HCT116 (cell line): ENCODE data around the gene MAP3K5.

ENCODE experiments used
- ATF3 ChIP-seq: IDR thresholded peaks from 2 replicates; pipeline ENCODE4 v1.6.1; 2012
- CEBPB ChIP-seq: IDR thresholded peaks from 2 replicates; pipeline ENCODE4 v1.6.1; 2012; ENCODE audit warnings: low read depth
- CTCF ChIP-seq, 3 experiments: fragments of 200-600 bp in 1 of 3; sonication (generic) in 1 of 3; IDR thresholded peaks in 2 of 3; conservative IDR thresholded peaks in 1 of 3; 2 replicates each; pipeline ENCODE4 v1.5.1; 2012 to 2017; ENCODE audit warnings: low read depth in 2 of 3, low read length in 2 of 3, antibody characterized with exemption in 1 of 3, borderline replicate concordance in 1 of 3, control low read depth in 1 of 3, mild to moderate bottlenecking in 1 of 3, mixed read lengths in 1 of 3, mixed run types in 1 of 3, moderate library complexity in 1 of 3; ENCODE audit not compliant: insufficient read depth in 1 of 3
- EZH2 ChIP-seq: fragments of 200-600 bp; sonication (generic); IDR thresholded peaks from 2 replicates; pipeline ENCODE4 v1.6.1; 2017; ENCODE audit warnings: antibody characterized with exemption, mixed run types
- EZH2phosphoT487 ChIP-seq: fragments of 200-600 bp; IDR thresholded peaks from 2 replicates; pipeline ENCODE4 v1.6.1; 2018; ENCODE audit warnings: antibody characterized with exemption, borderline replicate concordance
- FOSL1 ChIP-seq: IDR thresholded peaks from 2 replicates; pipeline ENCODE4 v1.6.1; 2012; ENCODE audit warnings: low read depth
- POLR2A ChIP-seq: IDR thresholded peaks from 2 replicates; pipeline ENCODE4 v1.7.0; 2011; ENCODE audit warnings: borderline replicate concordance; ENCODE audit not compliant: insufficient read depth, insufficient read length; ENCODE audit errors: extremely low read depth
- RAD21 ChIP-seq: IDR thresholded peaks from 2 replicates; pipeline ENCODE4 v1.6.1; 2012; ENCODE audit warnings: low read depth, mild to moderate bottlenecking
- SP1 ChIP-seq: IDR thresholded peaks from 2 replicates; pipeline ENCODE4 v1.6.1; 2012; ENCODE audit warnings: low read depth
- YY1 ChIP-seq: IDR thresholded peaks from 2 replicates; pipeline ENCODE4 v1.6.1; 2011; ENCODE audit warnings: low read length, low read depth, moderate library complexity, mild to moderate bottlenecking; ENCODE audit not compliant: insufficient replicate concordance; ENCODE audit errors: extremely low read depth
- ZNF274 ChIP-seq: fragments of 200-500 bp; sonication (Bioruptor generic); IDR thresholded peaks from 2 replicates; pipeline ENCODE4 v1.6.1; 2014; ENCODE audit warnings: mild to moderate bottlenecking, low read depth, low read length, inconsistent platforms
- TF ChIP-seq, protein P1 (sequence below): IDR thresholded peaks from 2 replicates; pipeline ENCODE4 v1.6.1; 2012
- TF ChIP-seq, protein P2 (sequence below): IDR thresholded peaks from 2 replicates; pipeline ENCODE4 v1.6.1; 2011; ENCODE audit warnings: mild to moderate bottlenecking, low read length, moderate library complexity; ENCODE audit not compliant: insufficient replicate concordance; ENCODE audit errors: extremely low read depth

DNA sequence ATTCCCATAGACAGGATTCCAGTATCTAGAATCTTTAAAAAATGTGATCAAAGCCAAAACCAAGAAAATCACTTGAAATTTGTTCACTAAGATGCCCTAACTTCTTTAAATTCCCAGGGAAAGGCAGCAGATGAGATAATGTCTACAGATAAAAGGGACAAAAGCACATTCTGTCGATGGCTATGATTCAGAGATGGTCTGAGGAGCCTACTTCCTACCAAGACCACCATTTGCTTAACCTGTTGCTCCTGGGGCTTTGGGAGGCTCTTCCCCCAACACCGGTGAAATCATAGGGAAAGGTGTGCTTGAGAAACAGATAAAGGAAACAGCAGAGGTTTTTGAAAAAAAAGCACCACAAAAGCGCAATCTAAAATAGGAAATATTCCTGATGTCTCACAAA, 123.7 kb downstream of the MAP3K5 start:
- TF ChIP-seq FOSL1 (no peak), RAD21 (no peak), CTCF (IDR thresholded peaks at IDR 0.05 in 2 of 3, conservative IDR thresholded peaks at IDR 0.05 in 1 of 3; ENCODE audit: borderline replicate concordance in 1 of 3, insufficient read depth in 1 of 3, low read depth in 2 of 3, low read length in 2 of 3) (no peak), YY1 (no peak), POLR2A (no peak), EZH2 (no peak), ZNF274 (no peak), ATF3 (no peak), SP1 (no peak), CEBPB (no peak), EZH2phosphoT487 (no peak)
- TF ChIP-seq, protein P1, sequence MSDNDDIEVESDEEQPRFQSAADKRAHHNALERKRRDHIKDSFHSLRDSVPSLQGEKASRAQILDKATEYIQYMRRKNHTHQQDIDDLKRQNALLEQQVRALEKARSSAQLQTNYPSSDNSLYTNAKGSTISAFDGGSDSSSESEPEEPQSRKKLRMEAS: no peak
- TF ChIP-seq, protein P2, sequence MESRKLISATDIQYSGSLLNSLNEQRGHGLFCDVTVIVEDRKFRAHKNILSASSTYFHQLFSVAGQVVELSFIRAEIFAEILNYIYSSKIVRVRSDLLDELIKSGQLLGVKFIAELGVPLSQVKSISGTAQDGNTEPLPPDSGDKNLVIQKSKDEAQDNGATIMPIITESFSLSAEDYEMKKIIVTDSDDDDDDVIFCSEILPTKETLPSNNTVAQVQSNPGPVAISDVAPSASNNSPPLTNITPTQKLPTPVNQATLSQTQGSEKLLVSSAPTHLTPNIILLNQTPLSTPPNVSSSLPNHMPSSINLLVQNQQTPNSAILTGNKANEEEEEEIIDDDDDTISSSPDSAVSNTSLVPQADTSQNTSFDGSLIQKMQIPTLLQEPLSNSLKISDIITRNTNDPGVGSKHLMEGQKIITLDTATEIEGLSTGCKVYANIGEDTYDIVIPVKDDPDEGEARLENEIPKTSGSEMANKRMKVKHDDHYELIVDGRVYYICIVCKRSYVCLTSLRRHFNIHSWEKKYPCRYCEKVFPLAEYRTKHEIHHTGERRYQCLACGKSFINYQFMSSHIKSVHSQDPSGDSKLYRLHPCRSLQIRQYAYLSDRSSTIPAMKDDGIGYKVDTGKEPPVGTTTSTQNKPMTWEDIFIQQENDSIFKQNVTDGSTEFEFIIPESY: no peak
